Measurements from ENCODE around the gene ASIC3.
"Not testable (repeated sequence)": the region's sequence is repeated elsewhere in the genome, so short reads cannot be mapped to it uniquely, and the experiment has no call there.

DNA sequence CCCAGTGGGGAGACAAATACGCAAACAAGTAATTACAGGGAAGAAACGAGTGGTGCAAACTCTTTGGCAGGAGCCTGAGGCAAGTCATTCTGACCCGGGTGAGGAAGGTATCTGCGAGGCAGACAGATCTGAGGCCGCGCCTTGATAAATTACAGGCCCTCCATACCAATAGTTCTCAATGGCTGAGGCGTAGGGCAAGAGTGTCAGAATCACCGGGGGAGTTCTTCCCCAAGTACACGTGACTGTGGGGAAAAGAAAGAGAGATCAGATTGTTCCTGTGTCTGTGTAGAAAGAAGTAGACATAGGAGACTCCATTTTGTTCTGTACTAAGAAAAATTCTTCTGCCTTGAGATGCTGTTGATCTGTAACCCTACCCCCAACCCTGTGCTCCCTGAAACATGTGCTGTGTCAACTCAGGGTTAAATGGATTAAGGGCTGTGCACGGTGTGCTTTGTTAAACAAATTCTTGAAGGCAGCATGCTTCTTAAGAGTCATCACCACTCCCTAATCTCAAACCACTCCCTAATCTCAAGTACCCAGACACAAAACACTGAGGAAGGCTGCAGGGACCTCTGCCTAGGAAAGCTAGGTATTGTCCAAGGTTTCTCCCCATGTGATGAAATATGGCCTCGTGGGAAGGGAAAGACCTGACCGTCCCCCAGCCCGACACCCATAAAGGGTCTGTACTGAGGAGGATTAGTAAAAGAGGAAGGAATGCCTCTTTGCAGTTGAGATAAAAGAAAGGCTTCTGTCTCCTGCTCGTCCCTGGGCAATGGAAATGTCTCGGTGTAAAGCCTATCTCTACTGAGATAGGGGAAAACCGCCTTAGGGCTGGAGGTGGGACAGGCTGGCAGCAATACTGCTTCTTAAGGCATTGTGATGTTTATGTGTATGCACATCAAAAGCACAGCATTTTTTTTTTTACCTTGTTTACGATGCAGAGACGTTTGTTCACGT is 21.3 kb upstream of the ASIC3 start:
- TF ChIP-seq, protein P1, sequence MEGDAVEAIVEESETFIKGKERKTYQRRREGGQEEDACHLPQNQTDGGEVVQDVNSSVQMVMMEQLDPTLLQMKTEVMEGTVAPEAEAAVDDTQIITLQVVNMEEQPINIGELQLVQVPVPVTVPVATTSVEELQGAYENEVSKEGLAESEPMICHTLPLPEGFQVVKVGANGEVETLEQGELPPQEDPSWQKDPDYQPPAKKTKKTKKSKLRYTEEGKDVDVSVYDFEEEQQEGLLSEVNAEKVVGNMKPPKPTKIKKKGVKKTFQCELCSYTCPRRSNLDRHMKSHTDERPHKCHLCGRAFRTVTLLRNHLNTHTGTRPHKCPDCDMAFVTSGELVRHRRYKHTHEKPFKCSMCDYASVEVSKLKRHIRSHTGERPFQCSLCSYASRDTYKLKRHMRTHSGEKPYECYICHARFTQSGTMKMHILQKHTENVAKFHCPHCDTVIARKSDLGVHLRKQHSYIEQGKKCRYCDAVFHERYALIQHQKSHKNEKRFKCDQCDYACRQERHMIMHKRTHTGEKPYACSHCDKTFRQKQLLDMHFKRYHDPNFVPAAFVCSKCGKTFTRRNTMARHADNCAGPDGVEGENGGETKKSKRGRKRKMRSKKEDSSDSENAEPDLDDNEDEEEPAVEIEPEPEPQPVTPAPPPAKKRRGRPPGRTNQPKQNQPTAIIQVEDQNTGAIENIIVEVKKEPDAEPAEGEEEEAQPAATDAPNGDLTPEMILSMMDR (IDR thresholded peaks at IDR 0.05): not testable (repeated sequence)
- not testable (repeated sequence) for TF ChIP-seq POLR2A (IDR thresholded peaks at IDR 0.05)

Measured in Peyer's patch (tissue), 4 donors.